ENCODE data around the gene MLXIP. TPM values are rescaled to one million over a fixed set of nuclear protein-coding genes. Genes with fewer than 3 reads are reported as not detected.

MLXIP gene
- total RNA-seq, 2 experiments from 2014 or later: 61.0 to 61.7 TPM

GRCh38 chr12:122079033-122079531, 526 bp downstream of the MLXIP start:
- ATAC-seq (ENCODE audit: low read depth): peak; percentile 7
- peaks cover 3% of the 10 kb centered on the region for H3K27me3 Mint-ChIP-seq
- H3K4me1 Mint-ChIP-seq: peaks cover 52% of the 10 kb centered on the region
- DNase-seq: peak; percentile 65
- no peaks in the 10 kb centered on the region for H3K9me3 Mint-ChIP-seq
- H3K27ac Mint-ChIP-seq: peak overlapping the region; percentile 97
- H3K36me3 Mint-ChIP-seq: peaks cover 12% of the 10 kb centered on the region
- POLR2A ChIA-PET: interaction anchor here (0.6 to 5.8 kb wide), 10 partner anchors 10 to 278 kb away, joined by 3 to 79 read pairs (median 8); partner anchors contain the start of gene DIABLO
- peak overlapping the region; percentile 99 for H3K4me3 Mint-ChIP-seq

- H3K27me3 Mint-ChIP-seq: peaks cover 3% of the 10 kb centered on the region
- no peaks in the 10 kb centered on the region for H3K9me3 Mint-ChIP-seq
- H3K4me3 Mint-ChIP-seq: peak overlapping the region; percentile 99
- ATAC-seq (ENCODE audit: low read depth) (no peak), DNase-seq (no peak)
- H3K27ac Mint-ChIP-seq: peak overlapping the region; percentile 97
- H3K4me1 Mint-ChIP-seq: peaks cover 57% of the 10 kb centered on the region
- H3K36me3 Mint-ChIP-seq: peaks cover 16% of the 10 kb centered on the region
- POLR2A ChIA-PET: interaction anchor here (0.6 to 5.8 kb wide), 10 partner anchors 9 to 278 kb away, joined by 3 to 79 read pairs (median 7); partner anchors contain the start of gene DIABLO
Measured at GRCh38 chr12:122079532-122080081, 1.1 kb downstream of the MLXIP start.

- Mint-ChIP-seq H3K4me3 (peak overlapping the region; percentile 99), H3K27me3 (peaks cover 2% of the 10 kb centered on the region), H3K9me3 (no peaks in the 10 kb centered on the region), H3K36me3 (peaks cover 16% of the 10 kb centered on the region), H3K4me1 (peaks cover 62% of the 10 kb centered on the region), H3K27ac (peak overlapping the region; percentile 97)
- DNase-seq: no peak
- no peak for ATAC-seq (ENCODE audit: low read depth)
- POLR2A ChIA-PET: interaction anchor here (0.6 to 5.8 kb wide), 9 partner anchors 11 to 183 kb away, joined by 3 to 79 read pairs (median 6); no protein-coding TSS in a partner anchor
Measured at GRCh38 chr12:122080149-122081082, 1.9 kb downstream of the MLXIP start.

GRCh38 chr12:122081083-122081696, 2.6 kb downstream of the MLXIP start:
- Mint-ChIP-seq H3K4me1 (peaks cover 66% of the 10 kb centered on the region), H3K4me3 (peak overlapping the region; percentile 99), H3K27ac (peak overlapping the region; percentile 97), H3K36me3 (peaks cover 23% of the 10 kb centered on the region), H3K27me3 (no peaks in the 10 kb centered on the region), H3K9me3 (no peaks in the 10 kb centered on the region)
- DNase-seq: no peak
- no peak for ATAC-seq (ENCODE audit: low read depth)
- POLR2A ChIA-PET: interaction anchor here (0.7 to 5.8 kb wide), 8 partner anchors 11 to 31 kb away, joined by 3 to 79 read pairs (median 10); no protein-coding TSS in a partner anchor

GRCh38 chr12:122081697-122082221, 3.2 kb downstream of the MLXIP start:
- ATAC-seq (ENCODE audit: low read depth) (peak; percentile 37), DNase-seq (no peak)
- H3K9me3 Mint-ChIP-seq: no peaks in the 10 kb centered on the region
- H3K4me1 Mint-ChIP-seq: peaks cover 67% of the 10 kb centered on the region
- H3K27ac Mint-ChIP-seq: peak overlapping the region; percentile 97
- H3K36me3 Mint-ChIP-seq: peaks cover 23% of the 10 kb centered on the region
- H3K27me3 Mint-ChIP-seq: no peaks in the 10 kb centered on the region
- H3K4me3 Mint-ChIP-seq: peak overlapping the region; percentile 99
- POLR2A ChIA-PET: interaction anchor here (0.8 to 5.8 kb wide), 7 partner anchors 10 to 30 kb away, joined by 3 to 79 read pairs (median 13); no protein-coding TSS in a partner anchor

- ATAC-seq (ENCODE audit: low read depth): no peak
- Mint-ChIP-seq H3K27ac (peak overlapping the region; percentile 97), H3K4me3 (peak overlapping the region; percentile 99), H3K4me1 (peaks cover 74% of the 10 kb centered on the region), H3K27me3 (no peaks in the 10 kb centered on the region), H3K9me3 (no peaks in the 10 kb centered on the region), H3K36me3 (peaks cover 31% of the 10 kb centered on the region)
- POLR2A ChIA-PET: interaction anchor here (0.8 to 5.8 kb wide), 7 partner anchors 10 to 28 kb away, joined by 3 to 79 read pairs (median 5); no protein-coding TSS in a partner anchor
- no peak for DNase-seq
Measured at GRCh38 chr12:122082621-122083356, 4.2 kb downstream of the MLXIP start.

GRCh38 chr12:122084857-122085405, 6.4 kb downstream of the MLXIP start:
- no peaks in the 10 kb centered on the region for H3K9me3 Mint-ChIP-seq
- ATAC-seq (ENCODE audit: low read depth) (no peak), DNase-seq (no peak)
- peak overlapping the region; percentile 75 for H3K4me3 Mint-ChIP-seq
- POLR2A ChIA-PET: interaction anchor here (1.2 to 6.7 kb wide), 3 partner anchors 13 to 21 kb away, joined by 5 to 44 read pairs (median 6); no protein-coding TSS in a partner anchor
- H3K36me3 Mint-ChIP-seq: peaks cover 38% of the 10 kb centered on the region
- no peaks in the 10 kb centered on the region for H3K27me3 Mint-ChIP-seq
- H3K4me1 Mint-ChIP-seq: peaks cover 82% of the 10 kb centered on the region
- peak overlapping the region; percentile 97 for H3K27ac Mint-ChIP-seq

GRCh38 chr12:122085591-122085990, 7.0 kb downstream of the MLXIP start:
- H3K9me3 Mint-ChIP-seq: no peaks in the 10 kb centered on the region
- H3K4me3 Mint-ChIP-seq: peak overlapping the region; percentile 75
- H3K27me3 Mint-ChIP-seq: no peaks in the 10 kb centered on the region
- peaks cover 80% of the 10 kb centered on the region for H3K4me1 Mint-ChIP-seq
- POLR2A ChIA-PET: interaction anchor here (0.6 to 6.7 kb wide), 4 partner anchors 12 to 30 kb away, joined by 3 to 44 read pairs (median 6); no protein-coding TSS in a partner anchor
- no peak for ATAC-seq (ENCODE audit: low read depth)
- H3K27ac Mint-ChIP-seq: peak overlapping the region; percentile 88
- peaks cover 39% of the 10 kb centered on the region for H3K36me3 Mint-ChIP-seq
- DNase-seq: no peak

- DNase-seq (no peak), ATAC-seq (ENCODE audit: low read depth) (peak; percentile 32)
- Mint-ChIP-seq H3K9me3 (no peaks in the 10 kb centered on the region), H3K4me1 (peaks cover 81% of the 10 kb centered on the region), H3K27ac (peak overlapping the region; percentile 88), H3K4me3 (peak overlapping the region; percentile 75), H3K27me3 (no peaks in the 10 kb centered on the region), H3K36me3 (peaks cover 40% of the 10 kb centered on the region)
- POLR2A ChIA-PET: interaction anchor here (0.5 to 6.7 kb wide), 5 partner anchors 12 to 321 kb away, joined by 3 to 44 read pairs (median 5); no protein-coding TSS in a partner anchor
Measured at GRCh38 chr12:122086116-122086515, 7.6 kb downstream of the MLXIP start.

GRCh38 chr12:122086641-122087285, 8.2 kb downstream of the MLXIP start:
- Mint-ChIP-seq H3K4me1 (peaks cover 81% of the 10 kb centered on the region), H3K27me3 (no peaks in the 10 kb centered on the region), H3K9me3 (no peaks in the 10 kb centered on the region), H3K27ac (peak overlapping the region; percentile 88), H3K36me3 (peaks cover 41% of the 10 kb centered on the region), H3K4me3 (peak overlapping the region; percentile 75)
- POLR2A ChIA-PET: interaction anchor here (0.5 to 6.7 kb wide), 5 partner anchors 8 to 321 kb away, joined by 3 to 44 read pairs (median 6); partner anchors contain the start of gene MLXIP
- DNase-seq: no peak
- no peak for ATAC-seq (ENCODE audit: low read depth)

- Mint-ChIP-seq H3K9me3 (no peaks in the 10 kb centered on the region), H3K27ac (peak overlapping the region; percentile 88), H3K27me3 (no peaks in the 10 kb centered on the region), H3K36me3 (peaks cover 42% of the 10 kb centered on the region), H3K4me3 (peak overlapping the region; percentile 21), H3K4me1 (peaks cover 77% of the 10 kb centered on the region)
- ATAC-seq (ENCODE audit: low read depth) (no peak), DNase-seq (no peak)
- POLR2A ChIA-PET: interaction anchor here (1.6 to 6.7 kb wide), 3 partner anchors 9 to 18 kb away, joined by 6 to 44 read pairs (median 20); partner anchors contain the start of gene MLXIP
Measured at GRCh38 chr12:122087431-122088178, 9.0 kb downstream of the MLXIP start.
